ENCODE data around the gene ATG7.

GRCh38 chr3:11566478-11566877 is 294.3 kb downstream of the ATG7 start:
- TF ChIP-seq ATF3 (IDR thresholded peaks at IDR 0.05) (no peak), CTCF (IDR thresholded peaks at IDR 0.05 in 2 of 3, conservative IDR thresholded peaks at IDR 0.05 in 1 of 3; ENCODE audit: borderline replicate concordance in 1 of 3, insufficient read depth in 1 of 3, low read depth in 2 of 3, low read length in 2 of 3) (no peak), CBX3 (IDR thresholded peaks at IDR 0.05; ENCODE audit: low read depth) (no peak), REST (IDR thresholded peaks at IDR 0.05; ENCODE audit: low read depth) (no peak), MAX (IDR thresholded peaks at IDR 0.05) (no peak), POLR2A (IDR thresholded peaks at IDR 0.05; ENCODE audit: borderline replicate concordance, extremely low read depth, insufficient read depth, insufficient read length) (no peak), EZH2 (IDR thresholded peaks at IDR 0.05) (no peak), POLR2AphosphoS5 (IDR thresholded peaks at IDR 0.05; ENCODE audit: low read depth, low read length) (no peak), ZNF274 (IDR thresholded peaks at IDR 0.05; ENCODE audit: low read depth, low read length) (no peak)

Data from HCT116 (cell line).